ENCODE results near the gene PHPT1. TPM values are rescaled to one million over a fixed set of nuclear protein-coding genes. Genes with fewer than 3 reads are reported as not detected.

PHPT1 gene
- total RNA-seq, 6 experiments from 2014 or later = 30.5 to 66.6 (median 49.3) TPM

- Histone ChIP-seq H3K4me1 (peaks cover 0 to 14% (median 0%) of the 10 kb centered on the region in 4 donors), H3K36me3 (peaks cover 0 to 3% (median 0%) of the 10 kb centered on the region in 4 donors), H3K27ac (peak overlapping the region in 1 of 3 donors; percentile 83), H3K9me3 (no peaks in the 10 kb centered on the region), H3K4me3 (peak overlapping the region; percentile 74 to 92 (median 86)), H3K27me3 (no peaks in the 10 kb centered on the region)
- intact Hi-C loops (cut with DNase I) = no loop called here
- ATAC-seq (peak in 1 of 4 donors; percentile 4), DNase-seq (peak in 2 of 3 donors; percentile 44 to 51)
- TF ChIP-seq, protein P1, sequence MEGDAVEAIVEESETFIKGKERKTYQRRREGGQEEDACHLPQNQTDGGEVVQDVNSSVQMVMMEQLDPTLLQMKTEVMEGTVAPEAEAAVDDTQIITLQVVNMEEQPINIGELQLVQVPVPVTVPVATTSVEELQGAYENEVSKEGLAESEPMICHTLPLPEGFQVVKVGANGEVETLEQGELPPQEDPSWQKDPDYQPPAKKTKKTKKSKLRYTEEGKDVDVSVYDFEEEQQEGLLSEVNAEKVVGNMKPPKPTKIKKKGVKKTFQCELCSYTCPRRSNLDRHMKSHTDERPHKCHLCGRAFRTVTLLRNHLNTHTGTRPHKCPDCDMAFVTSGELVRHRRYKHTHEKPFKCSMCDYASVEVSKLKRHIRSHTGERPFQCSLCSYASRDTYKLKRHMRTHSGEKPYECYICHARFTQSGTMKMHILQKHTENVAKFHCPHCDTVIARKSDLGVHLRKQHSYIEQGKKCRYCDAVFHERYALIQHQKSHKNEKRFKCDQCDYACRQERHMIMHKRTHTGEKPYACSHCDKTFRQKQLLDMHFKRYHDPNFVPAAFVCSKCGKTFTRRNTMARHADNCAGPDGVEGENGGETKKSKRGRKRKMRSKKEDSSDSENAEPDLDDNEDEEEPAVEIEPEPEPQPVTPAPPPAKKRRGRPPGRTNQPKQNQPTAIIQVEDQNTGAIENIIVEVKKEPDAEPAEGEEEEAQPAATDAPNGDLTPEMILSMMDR (IDR thresholded peaks at IDR 0.05) = no peak
- TF ChIP-seq POLR2A (IDR thresholded peaks at IDR 0.05) = no peak
- WGBS (ENCODE audit: insufficient coverage, low coverage, low lambda C conversion rate, missing lambda C conversion rate) = 67% methylated on average over 4 of the region's 25 CpGs
Measured at GRCh38 chr9:136806631-136807201, 42.5 kb upstream of the PHPT1 start.

DNA sequence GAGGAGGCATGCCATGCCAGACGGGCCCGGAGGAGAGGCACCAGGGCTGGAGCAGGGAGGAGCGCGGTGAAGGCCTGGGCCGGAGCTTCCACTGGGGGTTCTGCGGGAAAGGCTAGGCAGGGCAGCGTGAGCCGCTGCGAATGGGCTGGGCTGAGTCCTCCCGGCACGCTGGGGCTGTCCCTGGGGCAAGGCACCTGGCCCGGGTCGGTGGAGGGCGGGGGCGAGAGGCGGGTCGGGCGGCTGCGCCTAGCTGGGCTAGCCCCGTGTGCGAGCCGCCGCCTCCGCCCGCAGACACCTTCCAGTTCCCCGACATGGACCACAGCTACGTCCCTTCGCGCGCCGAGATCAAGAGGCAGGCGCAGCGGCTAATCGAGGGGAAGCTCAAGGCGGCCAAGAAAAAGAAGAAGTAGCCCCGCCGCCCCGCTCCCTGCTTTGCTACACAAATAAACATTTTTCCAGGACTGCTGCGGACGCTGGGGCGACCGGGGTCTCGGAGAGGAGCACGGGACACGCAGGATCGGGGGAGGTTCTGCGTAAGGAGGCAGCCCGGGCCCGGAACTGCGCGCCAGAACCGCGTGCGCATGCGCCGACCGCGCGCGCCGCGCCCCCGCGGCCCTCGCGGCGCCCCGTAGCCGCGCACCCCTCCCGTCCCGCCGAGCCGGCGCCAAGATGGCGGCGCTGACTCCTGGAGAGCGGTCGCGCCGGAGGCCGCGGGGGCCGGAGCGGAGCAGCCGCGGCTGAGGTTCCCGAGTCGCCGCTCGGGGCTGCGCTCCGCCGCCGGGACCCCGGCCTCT is 41.7 kb upstream of the PHPT1 start, which contains the start of gene RABL6:
Gene RABL6 (plus strand): TSS at position 668 of the 794 bp plus-strand sequence. CDS start 249 bp downstream, outside the sequence.
- Histone ChIP-seq H3K4me3 (peak within 1 kb of the TSS; percentile 75 to 92 (median 86)), H3K9me3 (no peaks in the 10 kb centered on the region), H3K27ac (peak within 1 kb of the TSS; percentile 77 to 83 (median 83)), H3K27me3 (no peaks in the 10 kb centered on the region), H3K36me3 (peaks cover 0 to 3% (median 0%) of the 10 kb centered on the region in 4 donors), H3K4me1 (peaks cover 0 to 14% (median 0%) of the 10 kb centered on the region in 4 donors)
- DNase-seq = peak; percentile 81 to 82 (median 82)
- intact Hi-C loops (cut with DNase I) = no loop called here
- 0% methylated on average over 10 of the region's 96 CpGs for WGBS (ENCODE audit: insufficient coverage, low coverage, low lambda C conversion rate, missing lambda C conversion rate)
- TF ChIP-seq POLR2A (IDR thresholded peaks at IDR 0.05) = peak; percentile 81
- TF ChIP-seq, protein P1 (IDR thresholded peaks at IDR 0.05) = peak in 1 of 4 donors; percentile 4
- ATAC-seq = peak; percentile 79 to 91 (median 84)

GRCh38 chr9:136808075-136808805 is 41.0 kb upstream of the PHPT1 start:
- Histone ChIP-seq H3K27ac (peak overlapping the region in 2 of 3 donors; percentile 47 to 83), H3K36me3 (peaks cover 0 to 3% (median 0%) of the 10 kb centered on the region in 4 donors), H3K4me3 (peak overlapping the region; percentile 75 to 92 (median 86)), H3K27me3 (no peaks in the 10 kb centered on the region), H3K9me3 (no peaks in the 10 kb centered on the region), H3K4me1 (peaks cover 0 to 14% (median 0%) of the 10 kb centered on the region in 4 donors)
- intact Hi-C loops (cut with DNase I) = no loop called here
- no peak for TF ChIP-seq POLR2A (IDR thresholded peaks at IDR 0.05)
- TF ChIP-seq, protein P1 (IDR thresholded peaks at IDR 0.05) = no peak
- 2% methylated on average over 13 of the region's 93 CpGs for WGBS (ENCODE audit: insufficient coverage, low coverage, low lambda C conversion rate, missing lambda C conversion rate)
- peak; percentile 16 to 33 (median 20) for ATAC-seq
- DNase-seq = peak in 2 of 3 donors; percentile 50 to 70

GRCh38 chr9:136808806-136809158 is 40.4 kb upstream of the PHPT1 start:
- intact Hi-C loops (cut with DNase I) = no loop called here
- 8% methylated on average over 14 of the region's 14 CpGs for WGBS (ENCODE audit: insufficient coverage, low coverage, low lambda C conversion rate, missing lambda C conversion rate)
- TF ChIP-seq POLR2A (IDR thresholded peaks at IDR 0.05) = no peak
- TF ChIP-seq, protein P1 (IDR thresholded peaks at IDR 0.05) = no peak
- H3K36me3 ChIP-seq = peaks cover 0 to 3% (median 0%) of the 10 kb centered on the region in 4 donors
- no peaks in the 10 kb centered on the region for H3K9me3 ChIP-seq
- H3K27me3 ChIP-seq = no peaks in the 10 kb centered on the region
- no peak for DNase-seq
- H3K4me1 ChIP-seq = peaks cover 0 to 14% (median 0%) of the 10 kb centered on the region in 4 donors
- peak overlapping the region; percentile 75 to 92 (median 86) for H3K4me3 ChIP-seq
- ATAC-seq = no peak
- H3K27ac ChIP-seq = peak overlapping the region in 1 of 3 donors; percentile 83

Measured in right lobe of liver (tissue), 6 donors.